HG03135 (cell line): ENCODE data around the gene KCNMA1.
A peak's percentile ranks its signal among the peaks of the same experiment; 100 is the strongest.

Experiments used
- ATAC-seq: cut with Tn5 transposase; IDR thresholded peaks from one replicate; pipeline ENCODE4 v1.9.1; 2021; ENCODE audit warnings: mild to moderate bottlenecking, moderate library complexity; ENCODE audit not compliant: unreplicated experiment

Gene KCNMA1

DNA sequence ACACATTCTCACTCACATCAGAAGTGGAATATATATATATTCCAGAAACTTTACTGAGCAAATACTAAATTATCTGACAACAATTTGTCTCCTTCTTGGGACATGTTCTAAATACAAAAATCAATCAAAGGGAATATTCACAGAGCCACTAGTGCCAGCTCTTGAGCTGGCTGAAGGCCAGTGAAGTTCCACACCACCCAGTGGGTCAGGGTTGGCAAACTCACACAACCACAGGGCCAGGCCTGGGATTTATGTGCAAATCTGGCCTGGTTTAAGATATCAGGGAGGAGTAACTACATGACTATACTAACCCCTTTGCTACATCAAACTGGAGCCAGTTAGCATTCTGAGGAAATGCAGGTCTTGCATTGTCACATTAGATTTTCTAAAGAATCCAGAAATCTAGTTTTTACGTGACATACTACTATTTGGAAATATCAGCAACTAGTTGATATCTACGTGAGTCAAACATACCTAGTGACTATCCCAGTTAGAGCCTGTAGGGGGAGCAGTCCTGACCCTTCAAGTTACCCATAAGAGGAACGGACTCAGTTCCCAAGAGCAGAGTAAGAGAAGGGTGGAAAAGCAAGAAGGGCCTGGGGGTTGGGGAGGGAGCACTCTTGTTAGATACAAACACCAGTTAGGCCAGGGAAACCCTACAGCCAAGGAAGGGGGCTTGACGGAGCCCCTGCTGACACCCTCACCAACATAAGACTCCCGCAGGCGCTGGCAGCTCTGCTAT is 600.4 kb downstream of the KCNMA1 start:
- ATAC-seq, result no peak

DNA sequence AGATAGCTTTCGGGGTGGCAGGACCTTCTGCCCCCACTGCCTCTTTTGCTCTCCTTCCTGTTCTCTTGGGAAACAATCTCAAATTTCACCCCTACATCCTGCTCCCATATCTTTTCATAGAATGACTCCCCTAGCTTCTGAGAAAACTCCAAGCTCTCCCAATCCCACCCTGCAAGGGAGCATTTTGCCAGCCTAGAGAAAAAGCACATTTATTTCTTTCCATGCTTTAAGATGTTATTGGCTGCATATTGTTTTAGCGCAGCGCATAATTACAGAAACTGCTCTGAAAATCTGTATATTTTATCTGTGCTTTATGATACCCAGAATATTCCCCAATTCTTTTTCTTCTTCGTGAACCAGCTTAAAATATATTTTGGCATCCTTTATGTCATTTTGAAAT is 601.3 kb downstream of the KCNMA1 start:
- ATAC-seq, result no peak

DNA sequence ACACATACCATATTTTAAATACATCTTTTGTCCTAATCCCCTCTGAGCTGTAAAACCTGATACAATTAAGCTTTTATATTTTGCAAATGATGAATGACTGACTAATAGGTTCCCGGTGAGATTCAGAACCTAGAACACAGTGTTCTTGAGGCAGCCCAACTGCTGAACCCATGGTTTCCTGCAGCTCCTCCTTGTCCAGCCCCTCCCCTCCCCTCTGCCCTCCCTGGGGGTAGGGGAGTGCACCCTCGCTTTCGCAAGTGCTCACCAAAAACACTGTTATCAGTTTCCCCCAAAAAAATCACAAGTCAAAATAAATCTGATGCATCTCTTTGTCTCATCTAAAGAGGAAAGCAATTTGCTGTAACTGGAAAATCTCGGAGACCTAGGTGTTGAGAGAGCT is 602.8 kb downstream of the KCNMA1 start:
- no peak for ATAC-seq

DNA sequence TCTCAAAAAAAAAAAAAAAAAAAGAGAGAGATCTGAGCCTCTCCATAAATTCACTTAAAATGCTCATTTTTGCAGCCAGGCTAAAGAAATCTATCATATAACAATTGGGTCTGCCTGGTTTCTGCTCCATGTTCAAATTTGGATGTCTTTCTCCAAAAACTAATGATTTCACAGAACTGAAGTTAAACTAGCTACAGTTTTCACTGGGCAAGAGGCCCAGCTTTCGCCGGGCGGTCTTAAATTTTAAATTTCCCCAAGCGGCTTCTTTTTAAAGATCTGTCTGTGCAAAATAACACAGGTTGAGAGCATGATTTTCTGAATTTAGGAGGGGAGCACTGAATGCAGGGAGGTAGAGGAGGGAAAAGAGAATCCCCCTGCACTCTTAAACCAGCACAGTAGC is 603.4 kb downstream of the KCNMA1 start:
- no peak for ATAC-seq

DNA sequence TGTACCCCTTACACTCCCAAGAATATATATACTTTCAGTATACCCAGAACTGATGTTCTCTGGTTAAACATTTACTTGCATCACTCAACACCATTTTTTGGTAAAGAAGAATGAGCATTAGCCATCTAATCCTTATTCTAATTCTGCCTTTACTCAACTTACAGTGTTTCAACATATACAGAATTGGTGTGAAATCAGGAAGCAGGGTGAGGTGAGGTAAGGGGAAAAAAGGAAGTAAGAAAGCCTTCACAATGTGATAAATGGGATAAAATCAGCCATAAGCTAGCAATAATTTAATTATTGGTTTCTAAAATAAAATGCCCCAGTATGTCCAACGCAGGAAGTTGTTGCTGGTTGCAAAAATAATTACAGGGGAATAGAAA is 605.4 kb downstream of the KCNMA1 start:
- no peak for ATAC-seq

DNA sequence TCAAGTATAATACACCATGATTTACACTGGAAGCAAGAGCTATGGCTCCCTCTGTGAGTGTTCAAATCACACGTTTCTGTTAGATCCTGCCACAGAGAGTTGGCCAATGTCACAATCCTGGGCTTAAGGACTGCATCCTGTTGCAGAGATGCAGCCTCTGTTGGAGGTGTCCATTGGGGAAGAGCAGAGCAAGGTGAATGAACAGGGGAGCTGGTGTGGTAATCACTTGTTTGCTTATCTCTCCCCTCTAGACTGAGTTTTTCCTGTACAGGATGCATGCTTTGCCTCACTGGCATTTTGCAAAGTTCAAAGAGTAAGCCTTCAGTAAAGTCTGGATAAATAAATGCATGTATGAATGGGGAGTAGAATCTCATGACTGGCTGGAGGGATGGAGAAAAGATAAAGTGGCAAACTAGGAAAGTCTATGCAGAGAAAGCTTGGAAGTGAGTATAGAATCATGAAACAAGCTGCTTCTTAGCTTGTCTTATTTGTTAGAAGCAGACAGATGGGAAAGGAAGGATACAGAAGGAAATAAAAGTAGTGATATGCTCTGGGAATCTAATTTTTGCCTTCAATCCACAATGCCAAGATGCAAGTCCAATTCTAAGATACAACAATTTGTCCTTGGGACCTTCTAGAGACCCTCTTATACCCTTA is 605.9 kb downstream of the KCNMA1 start:
- no peak for ATAC-seq

DNA sequence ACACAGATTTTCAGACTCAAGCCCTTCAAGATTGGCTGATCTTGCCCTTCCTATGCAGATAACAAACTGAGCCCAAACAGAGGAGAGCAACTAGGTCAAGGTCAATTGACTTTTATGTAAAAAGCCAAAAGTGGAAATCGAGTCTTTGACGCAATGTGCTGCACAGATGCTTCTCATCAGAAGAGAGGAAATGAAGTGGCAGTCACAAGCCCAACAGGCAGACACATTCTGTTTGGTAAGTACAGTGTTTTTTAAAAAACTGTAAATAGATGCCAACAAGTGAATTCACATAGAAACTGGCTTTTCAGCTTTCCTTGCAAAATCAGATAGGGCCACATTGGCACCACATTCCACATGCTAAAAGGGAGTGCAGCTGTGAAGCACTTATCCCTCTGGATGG is 606.6 kb downstream of the KCNMA1 start:
- no peak for ATAC-seq

DNA sequence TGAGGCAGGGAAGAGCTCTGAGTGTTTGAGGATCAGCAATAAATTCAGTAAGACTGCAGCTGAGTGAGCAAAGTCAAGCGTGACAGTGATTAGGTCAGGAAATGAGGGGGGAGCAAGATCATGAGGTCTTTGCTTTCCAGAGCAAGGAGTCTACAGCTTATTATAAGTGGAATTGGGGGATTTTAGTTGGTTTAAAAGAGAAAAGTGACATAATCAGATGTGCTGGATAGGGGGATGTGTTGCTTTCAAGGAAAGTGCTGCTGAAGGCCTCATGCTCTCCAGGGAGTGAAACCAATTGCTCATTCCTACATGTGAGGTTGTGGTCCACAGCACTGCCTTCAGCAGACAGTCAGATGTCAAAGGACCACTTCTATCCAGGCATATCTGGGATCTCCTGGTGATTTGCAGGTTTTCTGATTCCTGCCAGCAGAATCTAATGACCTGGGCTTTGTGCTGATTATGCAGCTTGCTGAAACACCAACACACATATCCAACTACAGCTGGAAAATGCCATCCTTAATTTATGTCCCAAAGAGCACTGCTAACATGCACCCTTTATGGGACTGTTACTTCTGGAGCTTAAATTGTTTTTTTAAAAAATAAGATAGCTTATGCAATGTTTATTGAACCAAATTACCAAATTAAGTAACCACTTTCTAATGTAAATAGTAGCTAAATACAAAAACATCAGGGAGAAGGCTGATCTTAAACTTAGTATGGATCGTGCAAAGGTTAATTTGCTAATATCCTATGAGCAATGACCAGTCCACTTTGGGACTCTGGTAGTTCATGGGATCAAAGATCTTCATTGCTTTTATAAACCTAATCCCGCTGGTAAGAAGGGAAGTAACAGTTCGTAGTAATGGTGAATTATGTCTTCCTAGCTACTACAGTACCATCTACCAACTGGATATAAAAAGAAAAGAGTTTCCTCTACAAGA is 607.6 kb downstream of the KCNMA1 start:
- no peak for ATAC-seq

DNA sequence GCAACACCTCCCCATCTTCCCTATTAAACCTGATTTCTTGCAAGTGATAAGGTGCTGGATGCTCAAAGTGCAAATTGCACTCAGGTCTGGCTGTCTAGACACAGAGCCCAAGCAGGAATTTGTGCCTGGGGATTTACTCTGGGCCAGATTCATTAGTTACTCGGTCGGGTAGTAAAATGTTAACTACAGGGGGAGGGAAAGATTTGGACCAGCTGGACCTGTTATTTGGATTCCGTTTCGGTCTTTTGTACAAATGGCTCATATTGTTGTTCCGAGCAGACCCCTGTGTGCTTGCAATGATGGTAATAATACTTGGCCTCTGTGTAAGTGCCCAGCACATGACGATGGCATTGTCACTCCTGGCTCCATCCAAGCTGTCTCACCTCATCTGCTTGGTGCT is 609.6 kb downstream of the KCNMA1 start:
- no peak for ATAC-seq

DNA sequence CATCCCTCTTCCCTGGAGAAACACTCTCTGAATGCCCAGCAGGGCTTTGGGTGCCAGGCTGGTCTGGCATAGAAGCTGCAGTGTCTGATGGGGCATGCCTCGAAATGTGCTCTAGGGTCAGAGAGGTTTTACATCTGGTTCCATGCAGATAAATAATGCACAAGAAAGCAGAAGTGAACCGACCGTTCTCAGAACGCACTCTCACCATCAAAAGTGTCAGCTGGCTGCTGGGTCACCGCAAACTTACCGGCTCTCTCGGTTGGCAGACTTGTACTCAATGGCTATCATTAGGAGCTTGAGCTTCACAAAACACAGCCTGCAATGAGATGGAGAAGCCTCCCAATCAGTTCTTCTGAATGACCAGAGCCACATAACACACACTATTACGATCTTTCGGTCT is 610.0 kb downstream of the KCNMA1 start:
- peak; percentile 63 for ATAC-seq

DNA sequence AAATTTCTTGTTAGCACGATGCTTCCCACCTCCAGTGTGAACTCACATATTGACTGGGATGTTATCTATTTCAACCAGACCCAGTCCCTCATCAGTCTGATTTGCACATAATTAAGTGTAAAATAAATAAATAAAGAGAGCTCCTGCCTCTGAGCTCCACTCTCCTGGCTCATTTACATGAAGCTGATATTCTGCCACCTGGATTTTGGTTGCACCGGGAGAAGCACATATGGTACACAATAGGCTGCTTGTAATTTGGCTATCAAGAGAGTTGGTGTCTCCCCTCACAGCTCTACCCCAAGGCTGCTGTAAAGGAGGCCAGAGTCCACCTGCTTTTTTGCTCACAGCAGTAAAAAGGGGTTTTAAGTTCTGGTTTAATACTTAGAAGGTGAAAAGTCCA is 610.5 kb downstream of the KCNMA1 start:
- ATAC-seq, result no peak

DNA sequence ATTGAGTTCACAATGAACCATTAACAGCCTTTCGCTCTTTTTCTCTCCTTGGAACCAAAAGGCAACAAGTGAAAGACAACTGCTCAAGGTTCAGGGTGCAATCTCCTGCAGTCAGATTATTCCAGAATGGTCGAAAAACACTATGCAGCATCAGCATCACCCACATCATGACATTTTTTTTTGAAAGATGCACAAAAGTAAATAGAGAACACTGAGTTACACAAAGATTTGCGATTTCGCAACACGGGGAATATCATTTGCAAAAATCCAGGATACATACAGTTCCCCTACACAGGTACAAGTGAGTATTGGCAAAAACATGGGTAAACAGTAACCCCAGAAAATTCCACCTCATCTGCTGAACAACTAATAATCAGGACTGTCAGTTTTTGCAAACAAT is 611.5 kb downstream of the KCNMA1 start:
- ATAC-seq, result no peak

DNA sequence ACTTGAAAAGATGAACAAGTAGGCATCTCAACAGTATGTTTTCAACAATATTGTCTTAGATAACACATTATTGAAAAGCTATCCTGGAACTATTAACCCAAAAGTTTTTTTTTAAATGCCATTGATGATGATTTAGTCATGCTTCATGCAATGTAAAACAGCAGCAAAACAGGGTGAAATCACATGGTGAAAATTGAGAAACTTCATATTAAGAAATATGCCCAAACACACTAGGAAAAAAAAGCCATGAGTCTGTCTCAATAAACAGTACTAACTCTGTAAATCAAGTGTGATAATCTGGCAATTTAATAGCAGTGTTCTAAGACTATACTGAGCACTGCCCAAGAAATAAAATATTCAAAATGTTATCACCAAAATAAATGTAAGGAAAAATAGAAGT is 613.1 kb downstream of the KCNMA1 start:
- no peak for ATAC-seq

DNA sequence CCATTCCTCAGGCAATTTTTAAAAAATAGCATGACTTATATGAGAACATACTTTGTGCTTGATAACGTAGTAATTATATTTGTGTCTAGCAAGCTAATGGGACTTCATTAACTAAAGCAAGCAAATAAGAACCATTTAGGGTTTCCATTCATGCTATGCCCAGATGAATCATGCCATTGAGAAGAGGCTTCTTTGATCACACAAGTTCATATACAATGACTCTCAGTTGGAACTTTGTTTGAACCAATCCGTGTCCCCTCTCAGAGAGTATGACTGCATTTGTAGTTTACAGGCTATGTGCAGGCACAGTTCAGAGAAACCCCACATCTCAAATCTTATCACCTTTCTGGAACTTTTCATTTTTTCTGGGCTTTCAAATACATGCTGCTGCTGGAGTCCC is 614.2 kb downstream of the KCNMA1 start:
- no peak for ATAC-seq

DNA sequence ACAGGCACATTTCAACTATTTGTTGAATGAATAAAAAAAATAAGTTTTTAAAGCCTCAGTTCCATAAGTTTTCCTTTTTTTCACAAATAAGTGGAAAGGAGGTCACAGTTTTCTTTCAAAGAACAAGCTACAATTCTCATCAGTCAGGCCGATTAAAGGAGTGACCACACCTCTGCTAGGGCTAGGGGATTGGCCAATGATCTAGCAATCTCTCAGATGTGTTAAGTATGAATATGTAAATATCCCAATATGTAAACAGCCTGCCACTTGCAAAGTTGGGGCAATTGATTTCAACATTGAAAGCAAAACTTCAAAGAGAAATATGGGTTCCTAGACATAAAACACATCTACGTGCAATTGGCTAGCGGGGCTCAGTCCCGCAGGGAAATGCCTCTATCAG is 614.9 kb downstream of the KCNMA1 start:
- ATAC-seq, result no peak

DNA sequence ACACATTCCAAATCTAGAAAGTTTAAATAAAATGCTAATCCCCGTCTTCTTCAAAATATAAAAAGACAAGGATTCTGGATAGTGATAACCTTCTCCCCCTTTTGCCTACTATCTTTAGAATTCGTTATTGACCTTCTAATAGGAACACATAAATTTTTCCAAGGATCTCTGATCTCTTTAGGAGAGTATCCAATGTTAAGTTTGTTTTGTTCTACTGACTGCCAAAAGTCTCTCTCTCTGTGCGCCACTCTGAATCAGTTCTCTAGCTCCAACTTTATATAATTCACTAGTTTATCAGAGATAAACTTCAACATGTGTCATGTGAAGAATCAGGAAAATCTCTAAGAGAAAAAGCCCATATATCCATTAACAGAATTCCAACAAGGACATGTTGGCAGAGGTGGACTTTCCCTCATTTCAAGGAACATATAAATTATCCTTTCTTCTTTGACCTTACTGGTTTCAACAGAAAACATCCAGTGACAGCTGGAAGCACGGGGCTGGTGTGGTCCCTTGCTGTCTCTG is 615.6 kb downstream of the KCNMA1 start:
- no peak for ATAC-seq

DNA sequence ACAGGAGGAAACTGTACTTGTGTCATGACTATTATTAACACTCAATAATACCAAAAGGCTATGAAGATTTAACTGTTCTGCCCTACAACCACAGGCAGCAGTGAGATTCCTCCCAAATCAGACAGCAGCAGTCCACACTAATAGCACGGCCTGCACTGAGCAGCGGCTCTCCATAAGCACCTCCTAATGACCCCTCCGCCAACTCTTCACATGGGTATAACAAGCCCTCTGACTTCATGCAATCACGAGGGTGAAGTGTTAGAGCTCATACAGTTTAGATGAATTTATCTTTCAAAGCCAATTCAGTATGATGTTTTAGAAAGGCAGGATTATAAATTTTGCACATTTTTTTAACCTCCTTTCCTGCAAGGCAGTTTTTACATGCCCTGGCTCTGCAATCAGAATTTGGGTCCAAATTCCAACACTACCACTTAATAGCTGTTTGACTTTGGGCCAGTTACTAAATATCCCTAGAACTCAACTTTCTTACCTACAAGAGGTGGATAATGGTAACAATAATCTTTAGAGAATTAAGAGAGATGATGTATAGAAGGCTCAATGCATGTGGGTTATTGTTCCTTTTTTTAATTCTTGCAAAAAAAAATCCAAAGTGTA is 617.1 kb downstream of the KCNMA1 start:
- ATAC-seq, result no peak

DNA sequence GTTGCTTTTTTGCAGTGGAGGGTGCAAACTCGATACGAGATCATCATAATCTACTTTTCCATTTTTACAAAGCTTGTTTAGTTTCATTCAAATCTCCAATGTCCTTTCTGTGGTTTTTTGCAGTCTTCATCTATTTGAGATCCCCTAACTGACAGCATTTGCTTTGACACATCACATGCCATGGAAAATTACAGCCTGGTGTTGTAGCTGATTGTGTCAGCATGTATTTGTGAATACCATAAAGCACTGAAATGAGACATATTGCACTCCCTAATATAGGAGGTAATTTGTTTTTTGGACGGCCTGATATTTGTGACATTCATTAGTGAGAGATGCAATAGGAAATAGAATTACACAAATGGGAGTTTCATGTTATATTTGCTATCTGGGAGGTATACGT is 620.8 kb downstream of the KCNMA1 start:
- no peak for ATAC-seq

DNA sequence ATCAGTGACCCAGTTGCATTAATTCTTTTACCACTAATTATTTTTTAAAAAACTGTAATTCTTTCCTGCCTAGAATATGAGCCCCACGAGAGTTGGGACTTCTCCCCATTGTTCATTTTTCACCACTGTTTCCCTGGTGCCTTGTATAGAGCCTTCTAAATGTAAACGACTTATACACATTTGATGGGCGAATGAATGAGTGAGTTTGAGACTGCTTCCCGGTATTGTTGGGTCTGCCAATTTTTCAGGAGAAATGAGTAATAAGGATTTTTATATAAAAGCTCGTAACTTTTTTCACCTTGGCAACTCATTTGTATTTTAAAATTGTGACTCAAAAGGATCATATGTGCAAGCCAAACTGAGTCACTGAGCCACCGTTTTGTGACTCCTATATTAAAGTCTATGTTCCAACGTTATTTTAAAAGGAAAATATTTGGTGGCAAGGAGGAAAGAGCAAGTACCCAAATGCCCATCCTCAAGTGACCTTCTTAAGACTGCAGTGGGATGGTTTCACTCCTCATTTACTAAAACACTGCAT is 621.3 kb downstream of the KCNMA1 start:
- no peak for ATAC-seq

DNA sequence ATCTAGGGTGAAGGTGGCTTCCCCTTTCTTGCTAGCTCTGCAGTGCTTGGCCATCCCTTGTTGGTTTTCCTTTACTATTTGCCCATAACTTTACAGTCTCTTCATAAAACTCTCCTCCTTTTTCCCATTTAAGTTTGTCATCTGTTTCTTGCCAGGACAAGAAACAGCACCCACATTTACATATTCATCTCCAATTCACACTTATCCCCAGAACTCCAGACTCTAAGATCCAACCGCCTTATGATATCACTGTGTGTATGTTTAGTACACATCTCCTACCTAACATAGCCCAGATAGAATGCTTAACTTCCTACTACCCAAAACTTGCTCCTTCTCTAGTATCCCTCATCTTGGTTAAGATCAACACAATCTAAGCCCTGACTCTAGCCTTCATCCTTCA is 622.2 kb downstream of the KCNMA1 start:
- ATAC-seq, result no peak
